ENCODE data around the gene GAK.
"Not testable (repeated sequence)": the region's sequence is repeated elsewhere in the genome, so short reads cannot be mapped to it uniquely, and the experiment has no call there.

GAK gene

DNA sequence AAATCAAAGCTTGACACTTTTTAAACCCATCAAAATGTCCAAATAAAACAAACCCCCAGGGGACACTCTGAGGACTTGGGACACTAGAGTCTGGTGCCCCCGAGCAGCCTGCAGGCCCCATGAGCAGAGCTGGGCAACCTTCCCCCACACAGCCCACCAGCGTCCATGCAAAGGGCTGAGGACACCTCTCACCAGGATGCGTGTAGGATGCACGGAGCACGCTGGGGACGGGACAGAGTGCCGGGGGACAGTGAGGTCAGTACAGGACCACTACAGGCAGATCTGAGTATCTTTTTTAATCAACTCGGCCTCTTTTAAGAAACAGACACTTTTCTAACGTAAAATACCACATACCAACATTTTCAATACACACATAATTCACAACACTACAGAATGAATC lies 6.9 kb downstream of the GAK start:
- DNase-seq: no peak

DNA sequence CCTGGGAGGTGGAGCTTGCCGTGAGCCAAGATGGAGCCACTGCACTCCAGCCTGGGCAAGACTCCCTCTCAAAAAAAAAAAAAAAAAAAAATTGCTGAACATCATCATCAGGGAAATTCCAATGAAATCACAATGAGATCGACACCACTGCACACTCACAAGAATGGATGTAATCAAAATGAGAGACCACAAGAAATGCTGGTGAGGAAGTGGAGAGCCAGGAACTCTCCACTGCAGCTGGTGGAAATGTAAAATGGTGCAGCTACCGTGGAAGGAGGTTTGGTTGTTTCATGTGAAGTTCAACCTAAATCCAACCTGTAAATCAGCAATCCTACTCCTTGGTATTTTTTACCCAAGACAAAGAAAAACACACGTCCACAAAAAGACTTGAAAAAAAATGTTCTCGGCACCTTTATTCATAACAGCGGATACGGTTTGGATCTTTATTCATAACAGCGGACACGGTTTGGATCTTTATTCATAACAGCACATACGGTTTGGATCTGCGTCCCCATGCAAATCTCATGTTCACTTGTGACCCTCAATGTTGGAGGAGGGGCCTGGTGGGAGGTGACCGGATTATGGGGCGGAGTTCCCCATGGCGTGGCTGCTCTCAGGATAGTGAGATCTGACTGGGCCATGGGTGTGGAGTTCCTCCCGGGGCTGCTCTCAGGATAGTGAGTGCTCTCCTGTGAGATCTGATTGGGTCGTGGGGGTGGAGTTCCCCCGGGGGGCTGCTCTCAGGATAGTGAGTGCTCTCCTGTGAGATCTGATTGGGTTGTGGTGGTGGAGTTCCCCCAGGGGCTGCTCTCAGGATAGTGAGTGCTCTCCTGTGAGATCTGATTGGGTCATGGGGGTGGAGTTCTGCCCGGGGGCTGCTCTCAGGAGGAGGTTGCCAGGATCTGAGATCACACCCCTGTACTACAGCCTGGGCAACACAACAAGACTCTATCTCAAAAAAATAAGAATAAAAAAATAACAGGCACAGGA lies 7.7 kb downstream of the GAK start:
- peak; percentile 48 for DNase-seq

DNA sequence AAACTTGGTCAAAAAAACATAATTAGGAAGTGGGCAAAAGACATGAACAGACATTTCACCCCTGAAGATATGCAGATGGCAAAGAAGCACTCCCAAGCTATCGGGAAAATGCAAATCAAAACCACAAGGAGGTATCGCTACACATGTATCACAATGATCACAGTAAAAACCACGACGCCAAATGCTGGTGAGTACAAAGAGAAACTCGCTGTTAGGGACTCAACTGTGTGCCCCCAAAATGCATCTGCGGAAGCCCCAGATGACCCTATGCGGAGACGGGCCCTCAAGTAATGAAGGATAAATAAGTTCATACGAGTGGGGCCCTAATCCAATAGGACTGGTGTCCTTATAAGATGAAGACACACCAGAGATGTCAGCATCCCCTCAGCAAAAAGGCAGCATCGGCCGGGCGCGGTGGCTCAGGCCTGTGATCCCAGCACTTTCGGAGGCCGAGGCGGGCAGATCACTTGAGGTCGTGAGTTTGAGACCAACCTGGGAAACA lies 10.2 kb downstream of the GAK start:
- no peak for DNase-seq

- DNase-seq: not testable (repeated sequence)
Measured at GRCh38 chr4:919004-919680, 13.0 kb downstream of the GAK start.

DNA sequence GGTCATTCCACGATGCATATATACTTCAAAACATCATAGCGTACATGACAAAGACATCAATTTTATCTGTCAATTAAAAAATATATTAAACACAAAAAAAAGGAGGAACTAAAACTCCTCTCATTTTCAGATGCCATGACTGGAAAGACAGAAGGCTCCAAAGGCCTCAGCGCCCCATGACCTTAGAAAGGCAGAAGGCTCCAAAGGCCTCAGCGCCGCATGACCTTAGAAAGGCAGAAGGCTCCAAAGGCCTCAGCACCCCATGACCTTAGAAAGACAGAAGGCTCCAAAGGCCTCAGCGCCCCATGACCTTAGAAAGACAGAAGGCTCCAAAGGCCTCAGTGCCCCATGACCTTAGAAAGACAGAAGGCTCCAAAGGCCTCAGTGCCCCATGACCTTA lies 13.5 kb downstream of the GAK start:
- not testable (repeated sequence) for DNase-seq

- no peak for DNase-seq
Measured at GRCh38 chr4:917992-918391, 14.1 kb downstream of the GAK start.

GRCh38 chr4:917466-917865 lies 14.7 kb downstream of the GAK start:
- no peak for DNase-seq

- DNase-seq: no peak
Measured at GRCh38 chr4:915595-915994, 16.5 kb downstream of the GAK start.

- no peak for DNase-seq
Measured at GRCh38 chr4:915041-915474, 17.1 kb downstream of the GAK start.

DNA sequence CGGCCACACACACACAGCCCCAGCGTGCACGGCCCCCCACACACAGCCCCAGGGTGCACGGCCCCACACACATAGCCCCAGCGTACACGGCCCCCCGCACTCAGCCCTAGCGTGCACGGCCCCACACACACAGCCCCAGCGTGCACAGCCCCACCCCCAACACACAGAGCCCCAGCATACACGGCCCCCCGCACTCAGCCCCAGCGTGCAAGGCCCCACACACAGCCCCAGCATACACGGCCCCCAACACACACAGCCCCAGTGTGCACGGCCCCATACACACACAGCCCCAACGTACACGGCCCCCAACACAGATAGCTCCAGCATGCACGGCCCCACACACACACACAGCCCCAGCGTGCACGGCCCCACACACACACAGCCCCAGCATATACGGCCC lies 17.6 kb downstream of the GAK start:
- DNase-seq: no peak

DNA sequence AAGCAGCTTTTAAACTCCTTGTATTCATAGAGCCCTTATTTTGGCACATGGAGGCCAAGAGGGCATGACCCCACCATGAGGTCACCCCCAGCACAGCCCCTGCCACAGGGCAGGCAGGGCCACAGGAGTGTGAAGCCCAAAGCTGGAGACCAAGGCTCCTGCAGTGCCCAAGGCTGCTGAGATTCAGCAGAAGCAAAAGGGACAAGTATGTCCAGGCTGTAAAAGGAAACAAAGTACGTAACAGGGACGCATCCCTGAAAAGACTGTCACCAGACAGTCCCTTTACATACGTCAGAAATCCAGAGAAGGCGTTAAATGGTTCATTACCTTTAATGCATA lies 18.9 kb downstream of the GAK start:
- DNase-seq: no peak

DNA sequence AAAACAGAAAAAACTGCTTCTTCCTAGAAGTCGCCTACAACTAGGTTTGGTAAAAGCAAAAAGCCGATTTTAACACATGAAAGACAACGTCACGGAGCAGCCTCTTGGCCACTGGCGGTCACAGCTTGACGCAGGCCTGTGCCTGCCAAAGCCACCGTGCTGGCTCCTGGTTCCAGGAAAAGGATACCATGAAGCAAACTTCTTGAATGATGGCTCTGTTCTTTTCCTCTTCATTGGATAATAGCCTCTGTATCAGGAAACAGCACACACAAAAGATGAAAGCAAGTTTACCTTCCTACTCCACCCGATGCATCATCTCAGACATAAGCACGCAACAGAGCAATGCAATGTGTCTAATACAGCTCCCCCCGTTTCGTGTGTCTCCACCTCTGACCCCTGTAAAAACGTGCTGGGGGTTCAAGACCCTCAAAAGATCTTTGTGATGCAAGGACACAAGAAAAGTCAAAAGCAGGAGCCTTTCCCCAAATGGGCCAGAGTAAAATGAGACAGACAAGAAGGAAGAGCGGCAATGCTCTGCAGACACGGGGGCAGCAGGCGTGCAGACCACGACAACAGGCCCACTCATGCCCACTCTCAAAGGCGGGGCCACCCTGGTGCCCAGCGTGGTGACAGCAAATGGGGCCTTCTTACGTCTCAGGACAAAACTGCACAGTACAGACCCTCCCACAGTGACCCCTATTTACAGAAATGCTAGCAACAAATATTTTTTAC lies 19.4 kb downstream of the GAK start:
- no peak for DNase-seq

DNA sequence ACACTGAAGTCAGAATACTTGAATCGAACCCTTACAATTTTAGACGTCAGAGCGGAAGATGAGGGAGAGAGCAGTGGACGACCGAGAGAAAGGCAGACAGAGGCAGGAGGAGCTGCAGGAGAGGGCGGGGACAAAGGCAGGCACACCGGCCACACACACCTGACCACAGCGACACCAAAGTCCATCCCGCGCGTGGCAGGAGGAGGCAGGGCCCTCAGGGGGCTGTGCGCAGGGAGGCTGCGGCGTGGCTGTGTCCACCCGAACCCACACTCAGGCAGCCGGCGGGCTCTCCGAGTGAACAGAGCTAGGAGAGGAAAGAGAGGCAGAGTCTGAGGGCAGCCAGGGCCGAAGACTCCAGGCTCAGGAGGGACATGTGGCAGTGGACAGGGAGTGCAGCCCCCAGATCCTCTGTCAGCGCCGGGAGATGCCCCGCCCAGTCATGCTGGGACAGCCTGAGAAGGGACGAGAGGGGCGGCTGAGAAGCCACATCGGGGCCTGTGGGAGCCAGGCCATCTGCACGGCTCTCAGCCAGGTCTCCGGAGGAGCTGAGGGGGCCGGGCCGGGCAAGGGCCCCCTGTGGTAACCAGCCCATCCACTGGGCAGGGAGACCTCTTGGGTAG lies 20.1 kb downstream of the GAK start:
- DNase-seq: no peak

DNA sequence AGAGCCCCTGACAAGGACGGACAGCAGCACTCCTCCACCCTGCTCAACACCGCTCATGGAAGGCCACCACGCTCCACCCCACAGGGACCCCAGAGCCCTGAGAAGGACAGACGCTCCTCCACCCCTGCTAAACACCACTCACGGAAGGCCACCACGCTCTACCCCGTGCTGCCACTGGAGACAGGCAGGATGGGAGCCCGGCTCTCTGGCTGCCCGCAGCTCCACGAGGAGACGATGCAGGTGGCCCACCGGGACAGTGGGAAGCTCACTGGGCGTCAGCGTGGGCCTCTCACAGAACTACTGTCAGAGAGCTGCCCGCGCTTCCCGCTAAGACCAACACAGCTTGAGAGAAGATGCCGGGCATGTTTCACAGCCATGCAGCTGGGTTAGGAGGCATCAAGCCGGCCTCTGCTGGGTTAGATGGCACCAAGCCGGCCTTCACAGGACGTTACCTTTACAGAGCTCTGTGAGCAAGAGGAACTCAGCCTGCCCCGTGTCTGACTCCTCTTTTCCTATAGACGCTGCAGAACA lies 20.8 kb downstream of the GAK start:
- DNase-seq: no peak

DNA sequence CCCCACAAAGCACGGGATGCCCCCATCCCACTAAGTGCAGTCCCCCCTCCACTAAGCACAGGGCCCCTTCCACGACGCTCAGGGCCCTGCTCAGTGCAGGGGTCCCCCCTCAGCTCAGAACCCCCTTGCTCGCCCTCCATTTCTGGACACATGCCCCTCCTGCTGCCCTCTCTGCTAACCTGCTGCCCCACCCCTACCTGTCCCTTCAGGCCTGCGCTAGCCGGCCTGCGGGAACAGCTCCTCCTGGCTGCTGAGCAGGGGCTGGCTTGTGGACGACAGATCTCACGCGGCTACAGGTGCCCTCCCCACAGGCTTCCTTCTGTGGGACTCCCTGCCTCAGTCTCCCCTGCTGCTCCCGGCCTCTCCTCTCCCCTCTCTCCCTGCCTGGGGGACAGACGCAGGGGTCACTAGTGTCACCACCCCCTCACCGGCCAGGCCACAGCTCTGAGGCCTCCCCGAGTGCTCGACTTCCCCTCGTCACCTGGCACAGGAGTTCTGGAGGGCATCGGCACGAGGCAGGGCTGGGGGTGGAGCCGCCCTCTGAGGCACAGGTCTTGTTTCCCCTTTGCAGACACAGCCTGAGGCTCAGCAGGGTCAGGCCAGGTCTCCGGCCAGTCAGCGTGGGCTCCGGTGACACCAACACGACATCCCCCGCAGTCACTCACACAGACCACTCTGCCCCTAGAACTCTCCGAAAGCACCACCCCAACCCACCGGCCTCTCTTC lies 21.6 kb downstream of the GAK start:
- DNase-seq: no peak

DNA sequence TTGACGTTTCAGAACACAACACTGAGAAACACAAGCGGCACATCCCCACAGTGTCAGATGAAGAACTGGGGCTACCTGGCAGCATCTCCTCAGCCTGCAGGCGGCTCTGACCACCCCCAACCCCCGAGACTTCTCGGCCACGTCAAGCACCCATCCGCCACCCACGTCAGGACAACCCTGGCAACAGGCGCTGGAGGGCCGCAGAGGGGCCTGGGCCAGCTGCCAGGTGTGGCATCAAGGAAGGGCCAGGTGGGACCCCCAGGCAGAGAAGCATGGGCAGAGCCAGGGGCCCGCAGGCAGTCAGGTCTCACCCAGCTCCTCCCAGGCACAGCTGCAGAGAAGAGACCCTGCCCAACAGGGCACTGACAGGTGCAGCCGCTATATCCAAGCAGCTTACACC lies 22.3 kb downstream of the GAK start:
- no peak for DNase-seq

DNA sequence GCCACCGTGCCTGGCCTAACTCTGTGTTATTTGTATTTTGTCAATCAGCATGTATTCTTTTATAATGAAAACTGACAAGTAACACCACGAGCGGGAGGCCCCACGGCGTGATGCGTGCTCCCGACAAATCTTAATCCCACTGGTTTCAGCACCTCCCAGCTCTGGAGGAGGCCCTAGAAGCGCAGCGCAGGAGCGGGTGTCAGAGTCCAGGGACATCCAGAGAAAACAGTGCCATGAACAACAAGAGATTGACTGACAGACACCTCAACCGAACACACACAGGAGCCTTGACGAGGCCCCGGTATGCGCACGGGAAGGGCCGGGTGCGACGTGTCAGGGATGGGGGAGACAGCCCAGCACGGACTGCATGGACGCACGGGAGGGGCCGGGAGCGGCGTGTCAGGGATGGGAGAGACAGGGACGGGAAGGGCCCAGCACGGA lies 23.0 kb downstream of the GAK start:
- DNase-seq: no peak

DNA sequence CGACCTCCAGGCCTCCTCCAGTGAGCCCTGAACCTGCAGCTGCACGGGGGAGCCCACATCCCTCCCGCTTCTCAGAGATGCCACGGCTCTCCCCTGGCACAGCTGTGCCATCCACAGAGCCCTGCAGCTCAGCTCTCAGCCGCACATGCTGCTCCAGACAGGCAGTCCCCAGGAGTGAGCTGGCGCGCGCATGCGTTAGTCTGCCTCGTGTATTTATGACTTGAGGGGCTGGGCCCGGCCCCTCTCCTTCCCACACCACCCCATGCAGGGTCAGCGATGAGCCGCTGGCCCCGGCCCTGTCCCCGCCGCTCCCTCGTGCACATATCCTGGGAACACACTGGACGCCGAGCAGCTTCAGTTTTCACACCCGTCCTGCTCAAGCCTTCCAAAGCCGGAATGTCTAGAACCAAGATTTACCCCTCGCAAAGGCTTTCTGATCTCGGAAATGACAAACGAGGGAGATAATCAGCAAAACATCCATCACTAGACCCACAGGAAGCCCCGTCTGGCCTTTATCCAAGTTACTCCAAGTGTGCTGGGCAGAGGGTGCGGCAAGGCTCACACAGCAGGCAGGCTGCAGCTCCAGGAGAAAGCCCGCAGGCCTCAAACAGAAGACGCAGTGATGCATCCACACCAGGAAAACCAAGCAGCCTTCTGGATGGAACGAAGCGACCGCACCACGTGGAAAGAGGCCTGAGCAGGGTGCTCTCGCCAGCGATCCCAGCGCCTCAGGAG lies 24.3 kb downstream of the GAK start:
- peak; percentile 10 for DNase-seq

- no peak for DNase-seq
Measured at GRCh38 chr4:907103-907400, 25.1 kb downstream of the GAK start.

GRCh38 chr4:906339-907102 lies 25.6 kb downstream of the GAK start:
- no peak for DNase-seq

All from EL (cell line).